ENCODE results near the gene TACR2.
"Not testable (repeated sequence)": the region's sequence is repeated elsewhere in the genome, so short reads cannot be mapped to it uniquely, and the experiment has no call there.

TACR2 gene

DNA sequence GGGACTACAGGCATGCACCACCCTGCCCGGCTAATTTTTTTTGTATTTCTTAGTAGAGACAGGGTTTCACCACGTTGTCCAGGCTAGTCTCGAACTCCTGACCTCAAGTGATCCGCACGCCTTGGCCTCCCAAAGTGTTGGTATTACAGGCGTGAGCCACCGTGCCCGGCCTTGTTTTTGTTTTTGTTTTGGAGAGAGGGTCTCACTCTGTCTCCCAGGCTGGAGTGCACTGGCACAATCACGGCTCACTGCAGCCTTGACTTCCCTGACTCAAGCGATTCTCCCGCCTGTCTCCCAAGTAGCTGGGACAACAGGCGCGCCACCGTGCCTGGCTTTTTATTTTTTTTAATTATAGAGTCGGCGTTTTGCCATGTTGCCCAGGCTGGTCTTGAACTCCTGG, 33.7 kb upstream of the TACR2 start:
- not testable (repeated sequence) for DNase-seq (ENCODE audit: low read depth in 2 of 2)

DNA sequence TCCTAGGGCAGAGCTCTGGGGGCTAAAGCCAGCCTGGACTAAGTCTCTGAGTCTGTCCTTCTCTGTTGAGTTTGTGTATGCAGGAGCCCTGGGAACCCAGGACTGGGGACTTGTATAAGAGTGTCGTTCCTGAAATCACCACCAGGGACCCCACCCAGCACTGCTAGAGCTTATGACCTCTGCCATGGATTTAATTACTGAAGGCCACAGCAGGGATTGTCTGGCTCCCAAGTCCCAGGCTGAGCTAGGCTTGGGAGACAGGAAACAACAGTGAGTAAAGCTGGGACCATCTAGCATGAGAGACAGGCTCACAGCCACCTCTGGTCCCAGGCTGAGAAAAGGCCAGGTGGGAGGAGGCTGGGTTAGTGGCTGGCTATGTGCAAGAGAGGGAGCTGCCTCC, 33.1 kb upstream of the TACR2 start:
- no peak for DNase-seq (ENCODE audit: low read depth in 2 of 2)

DNA sequence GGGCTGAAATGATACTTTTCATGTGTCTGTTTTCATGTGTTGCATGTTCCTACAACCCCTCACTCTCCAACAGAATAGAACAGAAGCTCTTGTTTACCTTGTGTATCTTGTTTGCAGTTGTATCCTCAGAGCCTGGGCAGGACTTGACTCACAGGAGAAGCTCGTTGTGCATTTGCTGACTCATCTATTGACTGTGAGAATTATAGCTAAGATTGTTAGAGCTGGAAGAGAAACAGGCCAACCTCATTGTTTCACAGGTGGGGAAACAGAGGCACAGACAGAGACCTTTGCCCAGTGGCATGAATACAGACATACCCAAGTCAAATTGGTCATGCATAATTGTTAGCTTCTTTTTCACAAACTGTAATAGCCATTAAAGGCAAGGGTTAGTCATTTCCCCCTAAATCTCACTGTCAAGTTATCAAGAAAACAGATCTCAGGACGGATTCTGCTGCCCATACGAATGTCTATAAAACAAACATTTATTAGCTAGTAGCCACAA, 30.0 kb upstream of the TACR2 start:
- DNase-seq (ENCODE audit: low read depth in 2 of 2), result peak; percentile 47 to 48

DNA sequence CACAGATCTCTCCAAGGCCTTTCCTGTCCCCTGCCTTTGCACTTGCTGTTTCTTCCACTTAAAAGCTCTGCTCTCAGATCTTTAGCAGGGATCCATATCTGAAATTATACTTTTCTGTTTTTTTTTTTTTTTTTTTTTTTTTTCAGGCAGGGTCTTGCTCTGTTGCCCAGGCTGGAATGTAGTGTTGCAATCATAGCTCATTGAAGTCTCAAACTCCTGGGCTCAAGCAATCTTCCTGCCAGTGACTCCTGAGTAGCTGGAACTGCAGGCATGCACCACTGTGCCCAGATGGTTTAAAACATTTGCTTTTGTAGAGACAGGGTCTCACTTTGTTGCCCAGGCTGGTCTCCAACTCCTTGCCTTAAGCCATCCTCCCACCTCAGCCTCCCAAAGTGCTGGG, 29.5 kb upstream of the TACR2 start:
- DNase-seq (ENCODE audit: low read depth in 2 of 2), result no peak

DNA sequence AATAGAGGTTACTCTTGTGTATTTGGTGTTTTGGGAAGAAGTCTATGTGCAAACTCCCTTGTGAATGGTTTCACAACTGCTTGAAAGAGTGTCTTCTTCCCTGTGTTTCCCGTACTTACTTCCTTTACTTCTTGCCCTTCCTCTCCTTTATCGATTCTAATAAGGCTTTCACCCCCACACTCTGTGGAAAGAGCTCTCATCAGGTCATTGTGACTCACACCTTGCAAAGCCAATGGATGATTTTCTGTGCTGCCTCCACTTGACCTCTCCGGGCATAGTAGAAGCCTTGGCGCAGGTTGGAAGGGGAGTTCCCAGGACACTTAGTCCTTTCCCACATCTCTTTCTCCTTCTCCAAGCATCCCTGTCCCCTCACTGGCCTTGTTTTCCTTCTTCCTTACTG, 28.3 kb upstream of the TACR2 start:
- DNase-seq (ENCODE audit: low read depth in 2 of 2), result no peak

DNA sequence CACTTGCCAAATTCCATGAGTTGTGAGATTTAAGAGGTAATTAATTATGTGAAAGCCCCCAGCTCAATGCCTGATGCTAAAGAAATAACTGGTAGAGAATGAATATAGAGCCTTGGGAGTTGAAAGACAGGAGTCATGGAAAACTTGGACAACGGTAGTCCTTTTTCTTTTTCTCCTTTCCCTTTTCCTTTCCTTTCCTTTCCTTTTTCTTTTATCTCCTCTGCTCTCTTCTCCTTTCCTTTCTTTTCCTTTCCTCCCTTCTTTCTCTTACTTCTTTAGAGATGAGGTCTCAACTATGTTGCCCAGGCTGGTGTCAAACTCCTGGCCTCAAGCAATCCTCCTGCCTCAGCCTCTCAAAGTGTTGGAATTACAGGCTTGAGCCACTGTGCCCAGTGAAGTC, 26.6 kb upstream of the TACR2 start:
- DNase-seq (ENCODE audit: low read depth in 2 of 2), result no peak

DNA sequence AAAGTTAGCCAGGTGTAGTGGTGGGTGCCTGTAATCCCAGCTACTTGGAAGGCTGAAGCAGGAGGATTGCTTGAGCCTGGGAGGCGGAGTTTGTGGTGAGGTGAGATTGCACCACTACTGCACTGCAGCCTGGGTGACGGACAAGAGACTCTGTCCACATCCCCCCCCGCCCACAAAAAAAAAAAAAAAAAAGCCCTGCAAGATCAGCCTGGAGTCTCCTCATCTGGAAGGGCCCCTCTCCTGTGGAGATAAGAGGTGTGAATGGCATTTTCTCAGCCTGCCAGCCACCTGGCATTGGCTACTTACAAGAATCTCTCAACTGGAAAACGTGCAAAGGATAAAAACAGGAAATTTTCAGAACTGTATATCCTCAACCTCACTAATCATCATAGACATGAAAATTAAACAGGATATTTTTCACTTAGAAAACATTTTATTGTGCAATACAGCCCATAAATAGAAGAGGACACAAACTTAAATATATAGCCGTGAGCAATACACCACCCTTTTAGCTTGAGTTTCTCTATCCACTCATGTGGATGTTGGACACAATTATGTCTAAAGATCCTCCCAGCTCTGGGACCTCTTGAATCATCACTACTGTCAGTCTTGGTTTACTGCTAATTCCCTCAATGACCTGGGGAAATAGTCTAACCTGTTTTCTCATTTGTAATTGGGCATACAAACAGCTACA, 23.2 kb upstream of the TACR2 start:
- DNase-seq (ENCODE audit: low read depth in 2 of 2), result no peak

DNA sequence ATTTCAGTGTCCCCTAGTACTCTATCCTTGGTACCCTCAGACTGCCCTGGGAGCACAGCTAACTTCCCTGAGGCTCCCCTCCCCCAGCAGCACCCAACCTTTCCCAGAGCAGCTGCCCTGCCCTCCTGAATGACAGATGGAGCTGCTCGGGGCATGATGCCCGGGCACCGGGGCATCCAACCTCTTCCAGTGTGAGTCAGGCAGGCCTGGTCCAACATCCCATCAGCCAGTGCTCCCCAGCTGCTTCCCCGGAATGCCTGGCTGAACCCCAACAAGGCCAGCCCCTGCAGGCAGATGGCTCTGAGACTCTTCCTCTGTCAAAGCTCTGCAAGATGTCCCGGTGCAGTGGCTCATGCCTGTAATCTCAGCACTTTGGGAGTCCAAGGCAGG, 22.6 kb upstream of the TACR2 start:
- no peak for DNase-seq (ENCODE audit: low read depth in 2 of 2)

DNA sequence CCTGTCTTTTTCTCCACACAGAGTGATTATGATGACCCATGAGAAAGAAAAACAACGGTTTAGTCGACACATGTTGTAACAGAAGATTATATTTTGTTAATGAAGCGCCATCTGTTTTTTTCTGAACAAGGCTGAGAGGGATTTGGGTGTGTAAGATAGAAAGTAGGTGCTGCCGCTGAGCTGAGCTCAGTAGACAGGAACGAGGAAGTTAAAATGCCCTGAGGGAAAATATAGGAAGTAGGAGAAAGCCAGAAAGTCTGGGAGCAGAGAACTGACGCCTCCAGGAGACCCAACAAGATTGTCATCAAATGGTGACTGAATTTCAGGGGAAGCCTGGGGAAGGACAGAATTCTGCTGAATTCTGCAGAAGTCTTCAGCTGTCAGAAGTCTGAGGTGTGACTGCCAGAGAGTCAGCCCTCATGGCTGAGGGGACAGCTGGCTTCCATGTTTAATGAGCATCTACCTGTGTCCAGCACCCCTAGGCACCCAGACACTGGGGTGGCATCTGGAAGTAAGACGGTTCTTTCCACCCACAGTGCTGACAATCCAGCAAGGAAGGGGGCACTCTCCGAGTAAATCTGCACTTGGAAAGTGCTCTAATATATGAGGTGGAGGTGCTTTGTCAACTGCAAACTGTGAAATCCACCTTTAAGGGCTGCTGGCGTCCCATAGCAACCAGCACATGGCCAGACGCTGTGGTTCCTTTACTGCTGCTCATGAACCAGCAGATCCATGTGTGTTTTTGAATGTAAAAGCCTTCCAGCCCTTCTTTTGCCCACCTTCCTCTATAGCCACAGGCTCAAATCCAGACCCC, 22.0 kb upstream of the TACR2 start:
- no peak for DNase-seq (ENCODE audit: low read depth in 2 of 2)

DNA sequence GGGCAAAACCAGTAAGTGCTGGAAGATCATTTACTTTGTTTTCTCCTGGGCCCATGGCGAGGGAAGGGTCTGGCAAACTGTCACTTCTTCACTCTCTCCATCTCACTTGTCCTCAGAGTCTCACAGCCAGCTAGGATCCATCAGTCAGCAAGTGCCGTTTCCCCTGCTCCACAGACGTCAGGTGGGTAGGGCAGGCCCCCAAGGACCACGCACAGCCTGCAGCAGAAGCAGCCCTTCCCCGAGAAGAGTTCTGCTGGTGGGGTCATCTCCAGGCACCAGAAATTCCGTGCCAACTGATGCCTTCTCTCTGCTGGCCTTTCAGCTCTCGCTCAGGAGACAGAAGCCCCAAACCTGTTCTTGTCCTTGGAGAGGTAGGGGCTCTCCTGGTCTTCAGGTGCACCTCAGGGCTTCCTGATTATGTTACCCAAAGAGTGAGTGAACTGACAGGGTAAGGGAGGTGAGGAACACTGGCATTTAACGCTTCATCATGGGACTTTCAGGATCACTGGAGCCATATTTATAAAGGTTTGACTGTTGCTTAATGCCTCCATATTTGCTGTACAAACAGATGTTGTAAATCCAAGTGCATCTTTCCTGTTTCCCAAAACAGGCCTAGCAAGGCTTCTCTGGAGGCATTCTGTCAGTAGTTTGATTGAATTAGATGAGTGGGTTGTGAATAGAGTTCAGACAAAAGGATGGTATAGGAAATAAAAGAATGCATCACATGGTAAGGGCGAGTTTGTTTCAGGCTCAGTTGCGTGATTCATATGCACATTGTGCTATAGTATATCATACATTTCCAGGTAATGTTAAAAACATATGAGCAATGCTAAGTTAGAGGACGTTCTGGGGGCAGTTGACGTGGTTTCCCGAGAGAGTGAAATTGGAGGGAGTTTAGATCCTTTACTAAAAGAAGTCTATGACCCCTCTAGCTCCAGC, 20.9 kb upstream of the TACR2 start:
- no peak for DNase-seq (ENCODE audit: low read depth in 2 of 2)

DNA sequence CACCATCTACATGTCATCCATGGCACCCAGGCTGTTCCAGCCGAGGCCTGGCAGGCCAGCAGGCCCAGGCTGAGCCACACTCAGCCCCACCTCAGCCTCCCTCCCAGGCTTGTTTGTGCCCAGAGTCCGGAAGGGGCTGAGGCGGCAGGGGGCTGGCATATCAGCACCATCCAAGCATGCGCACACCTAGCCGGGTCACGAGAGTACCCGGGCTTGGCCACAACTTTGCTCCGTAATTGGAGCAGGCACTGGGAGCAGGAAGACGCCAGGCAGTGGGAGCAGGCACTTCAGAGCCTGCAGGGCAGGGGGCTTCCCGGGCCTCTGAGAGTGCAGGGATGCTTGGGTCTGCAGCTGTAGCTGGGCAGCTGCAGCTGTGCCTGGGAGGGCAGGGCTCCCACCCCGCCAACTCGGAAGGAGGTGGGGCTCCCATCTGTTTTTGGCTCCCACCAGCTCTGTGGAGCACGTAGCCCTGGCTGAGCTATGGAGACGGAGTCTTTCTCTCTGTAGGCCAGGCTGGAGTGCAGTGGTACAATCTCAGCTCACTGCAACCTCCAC, 19.3 kb upstream of the TACR2 start:
- DNase-seq (ENCODE audit: low read depth in 2 of 2), result no peak

DNA sequence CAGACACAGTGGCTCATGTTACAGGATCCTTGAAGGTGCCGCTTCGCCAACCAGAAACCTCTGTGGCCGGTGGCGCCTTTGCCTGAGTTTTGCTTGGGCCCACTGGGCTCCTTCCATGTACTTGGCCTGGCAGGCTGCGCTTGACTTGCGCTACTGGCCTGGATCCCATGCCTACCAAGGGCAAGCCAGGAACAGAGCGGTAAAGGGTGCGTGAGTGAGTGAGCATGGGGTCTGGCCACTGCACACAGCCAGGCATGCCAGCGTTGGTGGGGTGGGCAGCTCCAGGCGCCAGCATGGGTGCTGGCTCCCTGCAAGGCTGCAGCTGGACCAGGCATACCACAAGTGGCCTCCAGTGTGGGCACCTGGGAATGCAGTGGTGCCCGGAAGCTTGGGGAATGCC, 18.2 kb upstream of the TACR2 start:
- no peak for DNase-seq (ENCODE audit: low read depth in 2 of 2)

DNA sequence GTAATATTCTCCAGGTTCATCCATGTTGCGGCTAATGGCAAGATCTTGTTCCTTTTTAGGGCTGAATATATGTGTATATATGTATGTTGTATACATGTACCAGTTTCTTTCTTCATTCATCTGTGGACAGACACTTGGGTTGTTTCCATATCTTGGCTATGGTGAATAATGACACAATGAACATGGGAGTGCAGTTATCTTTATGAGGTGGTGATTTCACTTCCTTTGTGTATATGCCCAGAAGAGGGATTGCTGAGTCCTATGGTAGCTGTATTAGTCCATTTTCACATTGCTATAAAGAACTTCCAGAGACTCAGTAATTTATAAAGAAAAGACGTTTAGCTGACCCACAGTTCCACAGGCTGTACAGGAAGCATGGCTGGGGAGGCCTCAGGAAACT, 17.5 kb upstream of the TACR2 start:
- DNase-seq (ENCODE audit: low read depth in 2 of 2), result no peak

DNA sequence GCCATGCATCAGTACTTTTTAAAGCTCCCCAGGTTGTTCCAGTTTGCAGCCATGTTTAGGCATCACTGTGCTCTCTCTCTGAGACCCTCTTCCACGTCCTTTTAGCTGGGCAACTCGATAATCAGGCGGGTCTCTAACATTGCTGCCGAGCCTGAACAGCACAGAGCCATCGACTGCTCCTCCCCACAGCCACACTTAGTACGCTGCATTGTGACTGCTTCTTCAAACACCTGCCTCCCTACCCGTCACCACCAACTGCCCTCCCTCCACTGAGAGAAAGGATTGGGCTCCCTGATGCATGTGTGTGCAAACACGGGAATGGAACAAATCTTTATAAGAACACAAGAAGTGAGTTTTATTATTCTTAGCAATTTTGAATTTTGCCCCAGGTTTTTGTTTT, 11.4 kb upstream of the TACR2 start:
- no peak for DNase-seq (ENCODE audit: low read depth in 2 of 2)

DNA sequence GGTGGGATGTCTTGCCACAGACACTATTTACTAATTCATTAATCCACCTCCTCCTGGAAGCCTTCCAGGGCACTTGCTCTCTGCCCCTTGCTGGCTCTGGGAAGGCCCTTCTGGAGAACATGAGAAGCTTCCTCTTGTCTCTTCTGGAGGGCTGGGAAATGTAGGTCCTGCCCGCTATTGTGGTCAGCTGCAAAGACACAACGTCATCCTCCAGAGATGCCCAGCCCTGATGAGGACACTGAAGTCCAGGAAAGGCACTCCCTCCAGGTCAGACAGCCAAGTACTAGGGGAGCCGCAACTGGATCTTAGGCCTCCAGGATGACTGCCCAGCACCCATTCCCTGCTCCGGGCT, 9.6 kb upstream of the TACR2 start:
- DNase-seq (ENCODE audit: low read depth in 2 of 2), result no peak

DNA sequence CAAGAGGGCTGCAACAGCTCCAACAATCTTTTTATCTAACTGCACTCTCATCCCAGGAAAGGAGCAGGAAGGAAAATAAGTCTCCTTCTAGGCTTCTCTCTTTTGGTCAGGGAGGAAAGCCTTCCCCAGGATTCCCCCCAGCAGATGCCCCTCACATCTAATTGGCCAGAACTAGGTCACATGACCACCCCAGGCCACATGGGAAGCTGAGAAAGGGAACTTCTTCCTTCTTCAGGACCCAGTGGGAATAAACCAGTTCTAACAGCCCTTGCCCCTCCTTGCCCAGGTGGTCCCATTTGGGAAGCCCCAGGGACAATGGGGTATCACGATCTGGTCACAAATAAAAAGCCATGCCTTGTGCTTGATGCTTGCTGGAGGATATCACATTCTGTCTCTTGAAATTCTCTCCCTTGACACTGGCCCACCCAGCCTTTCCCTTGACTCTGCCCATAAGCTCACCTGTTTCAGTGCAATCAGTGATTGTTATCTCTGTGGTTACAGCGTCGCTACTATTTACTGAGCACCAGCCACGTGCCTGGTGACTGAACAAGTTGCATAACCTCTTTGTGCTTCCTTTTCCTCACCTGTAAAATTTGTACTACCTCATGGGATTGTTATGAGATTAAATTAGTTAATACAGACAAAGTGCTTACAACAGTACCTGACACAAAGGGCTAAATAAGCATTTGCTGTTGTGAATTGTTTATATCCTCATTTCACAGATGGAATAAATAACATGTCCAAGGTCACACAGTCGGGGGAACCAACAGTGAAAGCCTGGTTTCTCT, 9.0 kb upstream of the TACR2 start:
- DNase-seq (ENCODE audit: low read depth in 2 of 2), result no peak

DNA sequence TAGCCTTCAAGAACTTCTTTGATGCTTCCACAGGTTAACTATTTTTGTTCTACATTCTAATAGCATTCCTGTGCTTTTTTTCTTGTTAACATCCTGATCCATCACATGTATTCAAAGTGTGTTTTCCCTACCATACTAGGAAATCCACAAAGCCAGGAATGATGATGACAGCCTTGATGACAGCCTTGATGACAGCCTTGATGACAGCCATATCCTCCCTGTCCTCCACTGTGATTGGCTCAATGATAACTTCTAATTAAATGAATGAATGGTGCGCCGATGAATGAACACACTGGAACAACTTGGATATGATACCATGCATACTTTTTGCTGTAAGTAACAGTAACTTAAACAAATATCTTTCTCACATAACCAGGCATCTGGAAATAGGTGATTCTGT, 8.3 kb upstream of the TACR2 start:
- DNase-seq (ENCODE audit: low read depth in 2 of 2), result no peak

DNA sequence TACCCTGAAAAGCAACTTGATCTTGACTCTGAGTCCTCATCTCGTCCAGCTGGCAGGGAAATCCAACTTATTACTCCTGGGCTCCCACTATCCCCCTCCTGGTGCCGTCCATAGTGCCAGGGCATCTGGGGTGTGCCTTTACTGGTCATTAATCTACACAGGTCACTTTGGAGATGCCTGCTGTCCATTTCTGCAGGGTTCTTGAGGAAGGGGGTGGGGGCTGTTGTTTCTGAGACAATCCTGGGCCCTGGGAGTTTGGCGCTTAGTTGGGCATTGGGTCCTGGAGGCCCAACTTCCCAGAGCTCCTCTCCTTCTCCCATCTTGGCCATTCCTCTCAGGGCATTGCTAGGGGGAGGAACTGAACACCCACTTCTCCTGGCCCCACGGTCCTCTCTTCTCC, 6.0 kb upstream of the TACR2 start:
- DNase-seq (ENCODE audit: low read depth in 2 of 2), result no peak

DNA sequence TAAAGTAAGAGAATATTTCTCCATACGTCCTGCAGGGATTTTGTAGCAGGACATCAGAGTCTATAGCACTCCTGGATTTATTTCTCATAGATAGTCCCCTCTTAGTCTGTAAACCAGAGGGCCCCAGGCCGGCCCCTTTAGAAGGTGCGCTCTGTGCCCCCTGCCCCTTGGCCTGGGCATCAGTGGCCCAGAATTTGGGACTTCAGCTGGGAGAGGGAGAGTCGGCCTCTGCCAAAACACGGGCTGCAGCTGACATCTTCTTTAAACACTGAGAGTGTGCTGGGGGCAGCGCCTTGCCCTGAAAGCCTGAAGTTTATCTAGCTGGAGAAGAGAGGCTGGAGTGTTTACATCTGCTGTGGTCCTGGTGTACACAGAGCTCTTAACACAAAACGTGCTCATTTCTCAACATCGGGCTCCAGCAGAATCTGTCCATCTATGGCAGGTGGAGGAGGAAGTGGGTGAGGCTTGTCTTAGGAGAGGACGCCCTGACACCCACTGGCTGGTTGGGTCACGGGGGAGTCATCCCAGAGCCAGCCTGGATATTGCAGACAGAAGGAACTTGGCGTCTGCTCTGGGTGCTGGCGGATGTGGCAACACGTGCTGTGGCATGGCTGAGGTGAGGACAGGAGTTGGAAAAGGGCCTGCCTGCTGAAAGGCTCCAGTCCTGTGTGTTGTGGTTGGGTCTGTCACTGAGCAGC, 5.0 kb upstream of the TACR2 start:
- DNase-seq (ENCODE audit: low read depth in 2 of 2), result no peak

DNA sequence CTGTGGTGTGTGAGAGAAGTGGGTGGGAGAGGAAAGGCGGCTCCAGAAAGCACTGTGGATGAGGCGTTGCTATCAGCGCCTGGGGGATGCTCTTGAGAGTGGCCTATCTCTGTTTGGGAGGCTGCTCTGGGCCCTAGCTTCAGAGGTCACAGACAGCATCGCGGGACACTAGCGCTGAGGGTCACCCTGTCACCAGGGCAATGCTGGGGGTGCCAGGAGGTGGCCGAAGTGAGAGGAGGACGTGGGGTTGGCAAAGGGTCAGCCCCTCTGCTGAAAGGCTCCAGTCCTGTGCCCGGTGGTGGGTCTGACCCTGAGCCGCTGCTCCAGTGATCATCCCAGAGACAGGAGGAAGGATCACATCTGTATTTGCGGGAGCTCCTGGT, 3.0 kb upstream of the TACR2 start:
- no peak for DNase-seq (ENCODE audit: low read depth in 2 of 2)

All from fibroblast of skin of left quadriceps (primary cell).